HG03460 (cell line): ENCODE data around the gene LTBP3.
A peak's percentile ranks its signal among the peaks of the same experiment; 100 is the strongest.

ENCODE experiments used
- ATAC-seq: cut with Tn5 transposase; IDR thresholded peaks from one replicate; pipeline ENCODE4 v1.9.1; 2021; ENCODE audit not compliant: unreplicated experiment

LTBP3 gene

GRCh38 chr11:65586247-65586630 lies 28.1 kb upstream of the LTBP3 start:
- ATAC-seq, result no peak

- ATAC-seq, result no peak
Measured at GRCh38 chr11:65585396-65586246, 27.5 kb upstream of the LTBP3 start.

GRCh38 chr11:65584723-65585171 lies 26.6 kb upstream of the LTBP3 start:
- ATAC-seq, result no peak

- no peak for ATAC-seq
Measured at GRCh38 chr11:65584106-65584505, 25.9 kb upstream of the LTBP3 start.

GRCh38 chr11:65583589-65583988 lies 25.4 kb upstream of the LTBP3 start:
- no peak for ATAC-seq

GRCh38 chr11:65581928-65582327 lies 23.8 kb upstream of the LTBP3 start:
- ATAC-seq, result no peak

GRCh38 chr11:65580756-65581155 lies 22.6 kb upstream of the LTBP3 start:
- no peak for ATAC-seq

- no peak for ATAC-seq
Measured at GRCh38 chr11:65580031-65580692, 22.0 kb upstream of the LTBP3 start.

- no peak for ATAC-seq
Measured at GRCh38 chr11:65579291-65579690, 21.1 kb upstream of the LTBP3 start.

- ATAC-seq, result no peak
Measured at GRCh38 chr11:65578667-65579066, 20.5 kb upstream of the LTBP3 start.

GRCh38 chr11:65578134-65578533 lies 20.0 kb upstream of the LTBP3 start:
- no peak for ATAC-seq

- ATAC-seq, result no peak
Measured at GRCh38 chr11:65577756-65578109, 19.6 kb upstream of the LTBP3 start.

GRCh38 chr11:65576867-65577755 lies 19.0 kb upstream of the LTBP3 start:
- ATAC-seq, result no peak

GRCh38 chr11:65576232-65576866 lies 18.2 kb upstream of the LTBP3 start:
- no peak for ATAC-seq

GRCh38 chr11:65575568-65576231 lies 17.5 kb upstream of the LTBP3 start, which contains the start of gene EHBP1L1:
Gene EHBP1L1, plus strand, starts transcription at chr11:65576053. Its CDS starts 250 bp downstream, at chr11:65576303.
- ATAC-seq, result no peak

- no peak for ATAC-seq
Measured at GRCh38 chr11:65574811-65575567, 16.8 kb upstream of the LTBP3 start.

GRCh38 chr11:65574109-65574810 lies 16.1 kb upstream of the LTBP3 start:
- ATAC-seq, result peak; percentile 32

GRCh38 chr11:65573391-65574079 lies 15.4 kb upstream of the LTBP3 start:
- ATAC-seq, result no peak
